ENCODE measurements around the gene LRFN4. TPM values are rescaled to one million over a fixed set of nuclear protein-coding genes. Genes with fewer than 3 reads are reported as not detected.
A peak's percentile ranks its signal among the peaks of the same experiment; 100 is the strongest.

Gene LRFN4
- total RNA-seq, 1 experiment from 2014 or later, result 70.3 TPM

GRCh38 chr11:66905631-66906030 is 48.8 kb downstream of the LRFN4 start (continued):
- no peak for TF ChIP-seq ZNF263 (CRISPR knock-in tag; IDR thresholded peaks at IDR 0.05; ENCODE audit: low read depth)
- TF ChIP-seq ZNF396 (CRISPR knock-in tag; IDR thresholded peaks at IDR 0.05; ENCODE audit: borderline replicate concordance), result no peak
- no peak for TF ChIP-seq ESRRA (CRISPR knock-in tag; IDR thresholded peaks at IDR 0.05; ENCODE audit: borderline replicate concordance)
- no peak for TF ChIP-seq CBFB (CRISPR knock-in tag; IDR thresholded peaks at IDR 0.05; ENCODE audit: low read depth)
- no peak for TF ChIP-seq ELF4 (CRISPR knock-in tag; IDR thresholded peaks at IDR 0.05; ENCODE audit: low read depth)
- no peak for TF ChIP-seq PREB (CRISPR knock-in tag; IDR thresholded peaks at IDR 0.05; ENCODE audit: borderline replicate concordance)

DNA sequence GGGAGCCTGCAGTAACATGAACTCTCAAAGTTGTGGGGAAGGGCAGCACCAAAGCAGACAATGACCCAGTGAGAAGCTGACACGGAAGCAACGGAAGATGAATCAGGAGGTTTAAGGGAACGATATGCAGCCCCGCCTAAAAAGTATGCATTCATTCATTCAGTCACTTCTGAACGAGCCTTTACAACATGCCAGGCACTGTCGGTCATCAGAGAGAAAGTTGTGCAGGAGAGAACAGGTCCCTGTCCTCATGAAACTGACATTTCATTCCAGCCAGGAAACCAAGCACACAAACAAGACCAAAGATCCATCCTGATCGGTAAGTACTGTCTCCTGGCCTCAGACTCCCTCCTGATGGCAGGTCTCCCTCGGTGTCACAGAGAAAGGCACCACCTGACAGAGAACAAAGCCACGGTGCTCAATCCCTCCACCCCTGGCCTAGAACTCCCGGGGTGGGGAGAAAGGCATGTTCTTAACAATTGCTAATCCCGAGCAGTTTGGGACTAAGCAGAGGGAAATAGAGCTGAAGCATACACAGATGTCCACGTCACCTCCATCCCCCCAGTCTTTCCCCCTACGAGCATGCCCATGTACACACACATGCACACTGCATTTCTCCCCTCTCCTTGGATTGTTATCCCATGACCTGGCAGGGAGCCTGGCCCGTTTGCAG is 49.3 kb downstream of the LRFN4 start:
- Mint-ChIP-seq H3K9me3 (no peaks in the 10 kb centered on the region), H3K36me3 (no peaks in the 10 kb centered on the region), H3K4me1 (peaks cover 50% of the 10 kb centered on the region), H3K4me3 (no peak overlapping the region; the same call in 1 of the 2 replicates), H3K27me3 (ENCODE audit: low read depth) (no peaks in the 10 kb centered on the region), H3K27ac (peak overlapping the region; percentile 86)
- POLR2A ChIA-PET, result no interaction called here
- peak; percentile 87 for ATAC-seq
- CTCF ChIA-PET, result interaction anchor here (0.6 to 1.7 kb wide), 4 partner anchors 9 to 115 kb away, joined by 3 to 5 read pairs (median 4); no protein-coding TSS in a partner anchor
- no peak for DNase-seq (ENCODE audit: low spot score)
- no peak for TF ChIP-seq NFATC4 (CRISPR knock-in tag; IDR thresholded peaks at IDR 0.05)
- TF ChIP-seq ZNF423 (CRISPR knock-in tag; IDR thresholded peaks at IDR 0.05), result peak; percentile 48; the same call in 1 of the 2 replicates
- no peak for TF ChIP-seq NR1H2 (CRISPR knock-in tag; IDR thresholded peaks at IDR 0.05)
- no peak for TF ChIP-seq IRF2 (CRISPR knock-in tag; IDR thresholded peaks at IDR 0.05; ENCODE audit: borderline replicate concordance, low read depth)
- TF ChIP-seq, protein P1, sequence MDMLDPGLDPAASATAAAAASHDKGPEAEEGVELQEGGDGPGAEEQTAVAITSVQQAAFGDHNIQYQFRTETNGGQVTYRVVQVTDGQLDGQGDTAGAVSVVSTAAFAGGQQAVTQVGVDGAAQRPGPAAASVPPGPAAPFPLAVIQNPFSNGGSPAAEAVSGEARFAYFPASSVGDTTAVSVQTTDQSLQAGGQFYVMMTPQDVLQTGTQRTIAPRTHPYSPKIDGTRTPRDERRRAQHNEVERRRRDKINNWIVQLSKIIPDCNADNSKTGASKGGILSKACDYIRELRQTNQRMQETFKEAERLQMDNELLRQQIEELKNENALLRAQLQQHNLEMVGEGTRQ (CRISPR knock-in tag; IDR thresholded peaks at IDR 0.05), result 0 out of 2 replicates have a peak, but pooled peaks have one; percentile 18

DNA sequence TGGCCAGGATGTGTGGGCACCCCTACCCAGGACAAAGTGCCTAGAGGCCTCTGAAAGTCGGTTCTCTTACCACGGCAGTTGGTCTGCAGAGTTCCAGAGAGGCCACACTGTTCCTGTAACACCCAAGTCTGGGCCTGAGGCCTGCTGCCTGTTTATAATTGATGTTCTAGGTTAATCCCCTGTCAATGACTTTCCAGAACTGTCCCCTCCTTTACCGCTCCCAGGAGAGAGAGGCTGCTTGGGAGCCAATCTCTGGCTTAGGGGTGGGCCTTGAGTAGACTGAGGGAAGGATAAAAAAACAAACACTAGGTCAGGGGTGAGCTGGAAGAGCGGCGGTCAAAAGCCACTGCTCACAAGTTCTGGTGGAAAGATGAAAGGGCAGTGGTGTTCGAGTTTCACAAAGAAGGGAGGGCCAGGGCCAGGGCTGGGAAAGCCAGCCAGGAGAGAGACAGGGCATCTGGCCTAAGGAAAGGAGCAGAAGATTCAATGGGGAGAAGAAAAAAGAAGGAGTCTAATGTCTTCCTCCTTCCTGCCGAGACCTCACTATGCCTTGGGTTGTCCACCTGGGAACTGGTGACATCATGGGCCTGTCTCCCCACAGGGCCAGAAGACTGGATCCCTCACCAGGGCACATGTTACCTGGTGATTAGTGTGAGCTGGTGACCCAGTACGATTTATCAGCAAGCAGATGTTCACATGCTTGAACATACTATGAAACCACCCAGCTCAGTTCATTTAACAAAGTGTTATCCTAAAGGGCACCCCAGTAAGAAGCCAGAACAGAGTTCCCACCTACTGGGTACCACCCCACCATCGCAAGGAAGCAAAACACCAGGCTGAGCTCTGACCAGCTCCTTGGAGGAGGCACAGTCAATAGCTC is 51.1 kb downstream of the LRFN4 start:
- Mint-ChIP-seq H3K27me3 (ENCODE audit: low read depth) (no peaks in the 10 kb centered on the region; the same call in 1 of the 2 replicates), H3K4me3 (no peak overlapping the region), H3K27ac (peak overlapping the region; percentile 42; the same call in 1 of the 2 replicates), H3K4me1 (peaks cover 56% of the 10 kb centered on the region), H3K36me3 (no peaks in the 10 kb centered on the region), H3K9me3 (no peaks in the 10 kb centered on the region)
- no peak for DNase-seq (ENCODE audit: low spot score)
- POLR2A ChIA-PET, result no interaction called here
- CTCF ChIA-PET, result interaction anchor here (0.5 to 1.7 kb wide), 2 partner anchors 114 to 685 kb away, joined by 5 read pairs; no protein-coding TSS in a partner anchor
- no peak for ATAC-seq
- TF ChIP-seq, protein P2, sequence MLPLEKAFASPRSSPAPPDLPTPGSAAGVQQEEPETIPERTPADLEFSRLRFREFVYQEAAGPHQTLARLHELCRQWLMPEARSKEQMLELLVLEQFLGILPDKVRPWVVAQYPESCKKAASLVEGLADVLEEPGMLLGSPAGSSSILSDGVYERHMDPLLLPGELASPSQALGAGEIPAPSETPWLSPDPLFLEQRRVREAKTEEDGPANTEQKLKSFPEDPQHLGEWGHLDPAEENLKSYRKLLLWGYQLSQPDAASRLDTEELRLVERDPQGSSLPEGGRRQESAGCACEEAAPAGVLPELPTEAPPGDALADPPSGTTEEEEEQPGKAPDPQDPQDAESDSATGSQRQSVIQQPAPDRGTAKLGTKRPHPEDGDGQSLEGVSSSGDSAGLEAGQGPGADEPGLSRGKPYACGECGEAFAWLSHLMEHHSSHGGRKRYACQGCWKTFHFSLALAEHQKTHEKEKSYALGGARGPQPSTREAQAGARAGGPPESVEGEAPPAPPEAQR (CRISPR knock-in tag; IDR thresholded peaks at IDR 0.05), result no peak
- TF ChIP-seq SOX15 (CRISPR knock-in tag; IDR thresholded peaks at IDR 0.05), result no peak
- no peak for TF ChIP-seq E2F4 (CRISPR knock-in tag; IDR thresholded peaks at IDR 0.05; ENCODE audit: borderline replicate concordance, low read depth)
- no peak for TF ChIP-seq HMGA2 (CRISPR knock-in tag; IDR thresholded peaks at IDR 0.05)
- TF ChIP-seq, protein P3, sequence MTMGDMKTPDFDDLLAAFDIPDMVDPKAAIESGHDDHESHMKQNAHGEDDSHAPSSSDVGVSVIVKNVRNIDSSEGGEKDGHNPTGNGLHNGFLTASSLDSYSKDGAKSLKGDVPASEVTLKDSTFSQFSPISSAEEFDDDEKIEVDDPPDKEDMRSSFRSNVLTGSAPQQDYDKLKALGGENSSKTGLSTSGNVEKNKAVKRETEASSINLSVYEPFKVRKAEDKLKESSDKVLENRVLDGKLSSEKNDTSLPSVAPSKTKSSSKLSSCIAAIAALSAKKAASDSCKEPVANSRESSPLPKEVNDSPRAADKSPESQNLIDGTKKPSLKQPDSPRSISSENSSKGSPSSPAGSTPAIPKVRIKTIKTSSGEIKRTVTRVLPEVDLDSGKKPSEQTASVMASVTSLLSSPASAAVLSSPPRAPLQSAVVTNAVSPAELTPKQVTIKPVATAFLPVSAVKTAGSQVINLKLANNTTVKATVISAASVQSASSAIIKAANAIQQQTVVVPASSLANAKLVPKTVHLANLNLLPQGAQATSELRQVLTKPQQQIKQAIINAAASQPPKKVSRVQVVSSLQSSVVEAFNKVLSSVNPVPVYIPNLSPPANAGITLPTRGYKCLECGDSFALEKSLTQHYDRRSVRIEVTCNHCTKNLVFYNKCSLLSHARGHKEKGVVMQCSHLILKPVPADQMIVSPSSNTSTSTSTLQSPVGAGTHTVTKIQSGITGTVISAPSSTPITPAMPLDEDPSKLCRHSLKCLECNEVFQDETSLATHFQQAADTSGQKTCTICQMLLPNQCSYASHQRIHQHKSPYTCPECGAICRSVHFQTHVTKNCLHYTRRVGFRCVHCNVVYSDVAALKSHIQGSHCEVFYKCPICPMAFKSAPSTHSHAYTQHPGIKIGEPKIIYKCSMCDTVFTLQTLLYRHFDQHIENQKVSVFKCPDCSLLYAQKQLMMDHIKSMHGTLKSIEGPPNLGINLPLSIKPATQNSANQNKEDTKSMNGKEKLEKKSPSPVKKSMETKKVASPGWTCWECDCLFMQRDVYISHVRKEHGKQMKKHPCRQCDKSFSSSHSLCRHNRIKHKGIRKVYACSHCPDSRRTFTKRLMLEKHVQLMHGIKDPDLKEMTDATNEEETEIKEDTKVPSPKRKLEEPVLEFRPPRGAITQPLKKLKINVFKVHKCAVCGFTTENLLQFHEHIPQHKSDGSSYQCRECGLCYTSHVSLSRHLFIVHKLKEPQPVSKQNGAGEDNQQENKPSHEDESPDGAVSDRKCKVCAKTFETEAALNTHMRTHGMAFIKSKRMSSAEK (CRISPR knock-in tag; IDR thresholded peaks at IDR 0.05; ENCODE audit: borderline replicate concordance), result no peak
- TF ChIP-seq ESRRA (CRISPR knock-in tag; IDR thresholded peaks at IDR 0.05; ENCODE audit: borderline replicate concordance), result no peak
- TF ChIP-seq KAT7 (CRISPR knock-in tag; IDR thresholded peaks at IDR 0.05; ENCODE audit: borderline replicate concordance), result no peak
- no peak for TF ChIP-seq TCF7 (CRISPR knock-in tag; IDR thresholded peaks at IDR 0.05; ENCODE audit: low read depth)

All from WTC11 (cell line).